ENCODE data around the gene TACC2.
"Not testable (repeated sequence)": the region's sequence is repeated elsewhere in the genome, so short reads cannot be mapped to it uniquely, and the experiment has no call there.

TACC2 gene

DNA sequence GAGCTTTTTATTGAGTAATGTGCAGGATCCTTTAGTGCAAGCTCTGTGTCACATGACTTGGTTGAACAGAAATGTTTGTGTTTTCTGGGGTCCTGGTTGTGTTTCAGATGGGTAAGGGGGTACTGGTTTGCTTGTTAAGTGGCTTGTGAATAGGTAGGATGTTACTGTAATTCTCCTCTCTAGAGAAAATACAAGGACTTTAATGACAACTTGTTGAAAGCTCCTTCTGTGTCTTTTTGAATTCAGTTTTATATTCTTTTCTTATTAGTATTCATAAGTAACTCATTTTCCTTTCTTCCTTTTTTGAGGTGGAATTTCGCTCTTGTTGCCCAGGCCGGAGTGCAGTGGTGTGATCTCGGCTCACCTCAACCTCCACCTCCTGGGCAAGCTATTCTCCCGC, 196.7 kb downstream of the TACC2 start:
- DNase-seq (ENCODE audit: low read depth in 2 of 3, low spot score in 1 of 3): no peak

DNA sequence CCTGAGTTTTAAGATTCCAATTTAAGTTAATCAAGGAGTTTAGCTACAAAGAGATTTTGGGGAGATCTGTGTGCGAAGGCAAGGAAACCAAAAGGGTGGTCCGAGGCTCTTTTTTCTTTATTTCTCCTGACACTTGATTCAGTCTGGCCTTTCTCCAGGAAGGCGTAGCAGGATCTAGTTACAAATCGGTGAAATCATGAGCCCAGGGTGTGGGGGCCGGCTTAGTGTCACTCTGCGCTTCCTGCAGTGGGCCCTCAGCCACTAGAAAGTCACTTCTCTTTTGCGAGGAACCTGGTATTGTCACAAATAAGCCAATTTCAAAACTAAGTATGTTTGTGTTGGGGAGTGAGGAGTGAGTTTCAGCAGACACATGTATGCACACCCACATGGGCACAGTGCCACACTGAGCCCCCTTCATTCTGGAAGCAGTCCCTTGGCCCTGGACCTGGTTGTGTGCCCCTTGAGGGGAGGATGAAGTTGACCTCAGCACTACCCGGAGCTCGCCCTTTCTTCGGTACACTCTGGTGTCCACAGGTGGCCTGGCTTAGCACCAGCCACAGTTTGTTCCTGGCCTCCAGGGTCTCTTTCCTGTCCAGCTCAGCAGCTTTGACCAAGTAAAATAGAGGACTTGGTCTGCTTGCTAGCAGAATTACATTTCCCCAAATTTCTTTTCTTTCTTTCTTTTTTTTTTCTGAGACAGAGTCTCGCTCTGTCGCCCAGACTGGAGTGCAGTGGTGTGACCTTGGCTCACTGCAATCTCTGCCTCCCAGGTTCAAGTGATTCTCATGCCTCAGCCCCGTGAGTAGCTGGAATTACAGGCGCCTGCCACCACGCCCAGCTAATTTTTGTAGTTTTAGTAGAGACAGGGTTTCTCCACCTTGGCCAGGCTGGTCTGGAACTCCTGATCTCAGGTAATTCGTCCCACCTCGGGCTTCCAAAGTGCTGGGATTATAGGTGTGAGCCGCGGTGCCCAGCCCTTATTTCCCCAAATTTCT, 198.2 kb downstream of the TACC2 start:
- DNase-seq (ENCODE audit: low read depth in 2 of 3, low spot score in 1 of 3): no peak

- no peak for DNase-seq (ENCODE audit: low read depth in 2 of 3, low spot score in 1 of 3)
These were observed 199.7 kb downstream of the TACC2 start for GRCh38 chr10:122188706-122189105.

DNA sequence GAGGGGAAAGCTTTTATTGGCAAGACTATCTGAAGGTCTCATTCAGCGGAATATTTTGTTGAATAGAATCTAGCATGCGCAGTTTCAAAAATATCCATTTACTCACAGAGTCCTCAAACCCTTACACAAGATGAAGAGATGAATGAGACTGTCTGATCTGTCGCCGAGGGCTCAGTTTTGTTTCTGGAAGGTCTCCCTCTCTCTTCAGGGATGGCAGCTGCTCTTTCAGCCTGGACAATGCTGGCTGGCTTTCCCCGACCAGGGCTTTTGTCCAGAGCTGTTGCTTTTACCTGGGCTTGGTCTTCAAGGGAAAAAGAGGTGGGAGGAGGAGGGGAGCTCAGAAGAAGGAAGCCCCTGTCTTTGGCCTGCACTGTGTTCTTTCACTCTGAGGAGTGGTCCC, 200.2 kb downstream of the TACC2 start:
- DNase-seq (ENCODE audit: low read depth in 2 of 3, low spot score in 1 of 3): no peak

- no peak for DNase-seq (ENCODE audit: low read depth in 2 of 3, low spot score in 1 of 3)
These were observed 201.4 kb downstream of the TACC2 start for GRCh38 chr10:122190176-122190943.

DNA sequence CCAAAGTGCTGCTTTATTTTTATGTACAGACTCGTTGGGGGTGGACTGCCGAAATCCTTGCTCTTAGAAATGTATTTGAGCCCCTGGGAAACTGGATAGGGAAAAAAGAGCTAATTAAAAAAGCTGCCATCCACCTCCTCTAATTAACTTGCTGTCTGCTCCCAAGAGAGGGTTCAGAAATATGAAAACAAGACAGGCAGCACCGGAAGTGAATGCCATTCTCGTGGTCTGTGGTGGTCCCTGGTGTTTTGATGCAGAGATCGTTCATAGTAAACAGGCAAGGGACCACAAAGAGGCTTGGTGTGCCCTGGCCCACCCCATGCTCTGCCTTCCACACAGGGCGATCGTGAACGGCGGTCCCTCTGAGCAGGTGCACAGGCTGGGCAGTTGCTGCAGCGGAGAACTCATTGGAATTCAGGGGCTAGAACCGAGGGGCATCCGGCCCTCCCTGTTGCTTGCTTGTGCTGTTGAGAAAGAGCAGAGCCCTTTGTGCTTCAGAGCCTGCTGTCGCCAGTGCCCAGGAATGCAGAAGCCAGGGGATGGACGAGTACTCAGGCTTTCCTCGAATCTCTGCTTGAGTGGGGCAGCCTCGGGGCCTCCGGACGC, 203.1 kb downstream of the TACC2 start:
- DNase-seq (ENCODE audit: low read depth in 2 of 3, low spot score in 1 of 3): no peak

DNA sequence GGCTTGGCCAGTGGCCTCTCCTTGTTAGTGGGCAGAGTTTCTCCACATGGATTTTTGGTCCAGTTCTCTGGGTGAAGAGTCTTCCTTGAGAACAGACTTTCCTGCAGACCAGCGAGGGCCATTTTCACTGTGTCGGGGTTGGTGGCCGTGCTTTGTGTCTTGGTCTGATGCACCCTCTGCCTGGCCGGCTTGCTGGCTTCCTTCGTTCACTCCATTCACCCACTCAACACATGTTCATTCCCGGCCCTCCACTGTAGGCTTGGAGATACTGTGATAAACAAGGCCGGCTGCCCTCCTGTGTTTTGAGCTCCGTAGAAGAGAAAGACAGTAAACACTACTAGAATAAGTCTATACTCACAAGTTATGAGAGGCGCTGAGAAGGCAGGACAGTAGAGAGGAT, 205.3 kb downstream of the TACC2 start:
- no peak for DNase-seq (ENCODE audit: low read depth in 2 of 3, low spot score in 1 of 3)

DNA sequence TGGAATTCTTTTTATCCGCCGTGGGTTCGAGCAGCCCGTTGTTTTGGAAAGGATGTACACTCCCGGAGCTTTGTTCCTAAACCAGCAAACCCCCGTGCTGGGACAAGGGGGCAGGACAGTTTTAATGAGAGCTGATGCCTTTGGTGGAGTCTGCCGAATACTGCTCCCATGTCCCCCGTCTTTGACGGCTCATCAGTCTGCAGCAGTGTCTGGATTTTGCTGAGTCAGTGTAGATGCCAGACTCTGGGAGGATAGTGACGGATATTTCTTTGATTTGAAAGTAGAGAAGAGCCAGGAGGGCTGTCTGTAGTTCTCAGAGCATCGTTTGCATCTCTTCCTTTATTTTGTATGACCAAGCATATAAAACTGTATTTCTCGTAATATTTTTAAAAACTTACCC, 207.3 kb downstream of the TACC2 start:
- DNase-seq (ENCODE audit: low read depth in 2 of 3, low spot score in 1 of 3): no peak

DNA sequence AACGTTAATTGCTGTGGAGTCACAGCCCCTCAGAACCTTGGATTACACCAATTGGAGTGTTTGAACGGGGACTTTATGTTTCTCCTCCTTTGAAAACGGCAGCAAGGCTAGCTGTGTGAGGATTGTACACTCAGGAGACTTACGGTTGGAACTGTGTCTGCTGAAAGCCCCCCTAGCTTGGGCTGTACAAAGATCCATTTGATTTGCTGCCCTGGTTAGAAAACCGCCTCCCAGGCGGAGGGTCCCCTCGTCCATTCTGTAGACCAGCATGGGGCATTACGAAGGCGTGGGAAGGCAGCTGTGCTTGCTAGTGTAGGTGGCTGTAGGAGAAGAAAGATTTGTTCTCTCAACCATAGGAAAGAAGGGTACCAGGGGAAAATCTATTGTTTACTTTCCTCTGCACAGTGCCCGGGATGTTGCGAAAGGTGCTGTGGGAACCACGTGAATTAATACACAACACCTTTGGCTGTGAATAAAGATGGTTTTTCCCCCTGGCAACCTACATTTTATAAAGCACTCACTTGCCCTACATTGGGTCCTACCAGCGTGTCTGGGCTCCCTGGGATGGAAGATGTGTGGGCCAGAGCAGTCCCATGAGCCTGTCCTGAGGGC, 208.8 kb downstream of the TACC2 start:
- DNase-seq (ENCODE audit: low read depth in 2 of 3, low spot score in 1 of 3): no peak

GRCh38 chr10:122198631-122199030, 209.7 kb downstream of the TACC2 start:
- no peak for DNase-seq (ENCODE audit: low read depth in 2 of 3, low spot score in 1 of 3)

DNA sequence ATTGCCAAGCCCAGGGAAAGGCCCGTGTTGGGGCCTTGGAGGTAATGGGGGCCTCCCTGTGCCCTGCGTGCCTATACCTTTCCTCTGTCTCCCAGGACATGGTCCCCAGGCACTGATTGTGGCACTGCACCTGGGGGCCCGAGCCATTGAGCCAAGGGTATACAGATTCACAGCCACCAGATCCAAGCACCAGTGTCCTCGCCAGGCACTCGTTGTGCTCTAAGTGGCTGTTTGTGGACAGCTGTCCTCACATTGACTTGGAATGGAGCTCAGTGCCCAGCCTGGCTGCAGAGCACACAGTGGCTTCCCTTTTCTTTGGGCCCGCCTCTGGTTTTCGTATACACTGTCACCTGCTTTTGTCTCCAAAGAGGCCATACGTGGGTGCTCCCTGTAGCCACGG, 210.1 kb downstream of the TACC2 start:
- DNase-seq (ENCODE audit: low read depth in 2 of 3, low spot score in 1 of 3): no peak

GRCh38 chr10:122199689-122200088, 210.7 kb downstream of the TACC2 start:
- DNase-seq (ENCODE audit: low read depth in 2 of 3, low spot score in 1 of 3): no peak

- no peak for DNase-seq (ENCODE audit: low read depth in 2 of 3, low spot score in 1 of 3)
These were observed 212.4 kb downstream of the TACC2 start for GRCh38 chr10:122201401-122201800.

DNA sequence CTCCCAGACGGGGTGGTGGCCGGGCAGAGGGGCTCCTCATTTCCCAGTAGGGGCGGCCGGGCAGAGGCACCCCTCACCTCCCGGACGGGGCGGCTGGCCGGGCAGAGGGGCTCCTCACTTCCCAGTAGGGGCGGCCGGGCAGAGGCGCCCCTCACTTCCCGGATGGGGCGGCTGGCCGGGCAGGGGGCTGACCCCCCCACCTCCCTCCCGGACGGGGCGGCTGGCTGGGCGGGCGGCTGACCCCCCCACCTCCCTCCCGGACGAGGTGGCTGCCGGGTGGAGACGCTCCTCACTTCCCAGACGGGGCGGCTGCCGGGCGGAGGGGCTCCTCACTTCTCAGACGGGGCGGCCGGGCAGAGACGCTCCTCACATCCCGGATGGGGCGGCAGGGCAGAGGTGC, 214.2 kb downstream of the TACC2 start:
- DNase-seq (ENCODE audit: low read depth in 2 of 3, low spot score in 1 of 3): not testable (repeated sequence)

GRCh38 chr10:122204691-122205489, 215.9 kb downstream of the TACC2 start:
- DNase-seq (ENCODE audit: low read depth in 2 of 3, low spot score in 1 of 3): no peak

- DNase-seq (ENCODE audit: low read depth in 2 of 3, low spot score in 1 of 3): no peak
These were observed 217.6 kb downstream of the TACC2 start for GRCh38 chr10:122206471-122207065.

GRCh38 chr10:122207163-122207562, 218.2 kb downstream of the TACC2 start:
- DNase-seq (ENCODE audit: low read depth in 2 of 3, low spot score in 1 of 3): no peak

GRCh38 chr10:122207596-122207995, 218.6 kb downstream of the TACC2 start:
- DNase-seq (ENCODE audit: low read depth in 2 of 3, low spot score in 1 of 3): no peak

DNA sequence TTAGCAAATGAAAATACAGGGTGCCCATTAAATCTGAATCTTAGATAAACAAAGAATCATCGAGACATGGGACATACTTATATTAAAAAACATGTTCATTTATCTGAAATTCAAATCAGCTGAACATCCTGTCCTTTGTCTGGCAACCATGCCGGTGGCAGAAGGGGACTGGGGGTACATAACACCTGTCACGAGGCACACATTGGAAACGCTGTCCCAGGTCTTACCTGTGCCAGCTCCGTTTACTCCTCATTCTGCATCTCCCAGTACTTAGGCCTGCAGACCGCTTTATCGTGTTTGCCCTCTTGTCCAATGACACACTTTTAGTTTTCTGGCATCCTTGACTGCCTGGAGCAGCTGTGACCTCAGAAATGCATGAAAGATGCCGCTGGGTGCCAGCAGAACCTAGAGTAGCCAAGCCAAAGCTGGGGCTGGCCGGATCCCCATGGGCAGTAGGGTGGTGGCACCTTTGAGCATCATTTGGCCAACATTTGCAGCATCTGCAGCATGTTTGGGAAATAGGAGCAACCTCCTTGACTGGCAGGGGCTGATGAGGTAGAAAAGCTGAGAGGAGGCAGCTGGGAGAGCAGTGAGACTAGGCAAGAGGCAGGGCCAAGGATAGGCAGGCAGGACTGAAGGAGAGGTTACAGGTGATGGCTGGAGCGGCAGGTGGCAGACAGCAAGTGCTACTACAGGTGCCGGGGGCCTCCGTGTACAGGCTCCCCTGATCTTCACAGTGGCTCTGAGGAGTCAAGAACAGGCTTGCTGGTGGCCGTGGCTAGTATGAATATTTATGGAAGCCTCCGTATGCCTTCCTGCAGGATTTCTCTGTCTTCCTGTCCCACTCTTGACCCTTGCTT, 219.8 kb downstream of the TACC2 start:
- no peak for DNase-seq (ENCODE audit: low read depth in 2 of 3, low spot score in 1 of 3)
